Measurements from ENCODE around the gene HMG20A.
A peak's percentile ranks its signal among the peaks of the same experiment; 100 is the strongest.

Gene HMG20A

GRCh38 chr15:77417602-77418001, 3.1 kb upstream of the HMG20A start:
- Histone ChIP-seq H3K4ac (ENCODE audit: low read depth, low read length) (no peak overlapping the region), H2BK120ac (ENCODE audit: low read depth, low read length) (no peak overlapping the region), H4K8ac (ENCODE audit: low read depth, low read length) (no peak overlapping the region), H3K79me2 (ENCODE audit: control insufficient read depth, insufficient read depth, low read length) (peaks cover 25% of the 10 kb centered on the region), H4K5ac (ENCODE audit: low read length) (no peak overlapping the region), H3K27ac (ENCODE audit: low read depth, low read length) (no peak overlapping the region), H3K27me3 (ENCODE audit: insufficient read depth, low read length, poor library complexity) (no peaks in the 10 kb centered on the region), H3K4me2 (ENCODE audit: low read length) (no peak overlapping the region), H3K79me1 (ENCODE audit: low read length) (peaks cover 14% of the 10 kb centered on the region), H3K36me3 (ENCODE audit: control insufficient read depth, insufficient read depth, low read length) (no peaks in the 10 kb centered on the region), H3K9ac (ENCODE audit: low read length) (no peak overlapping the region), H3K56ac (ENCODE audit: low read length) (no peak overlapping the region), H3K4me1 (ENCODE audit: control insufficient read depth, low read depth, low read length) (peaks cover 4% of the 10 kb centered on the region), H3K23ac (ENCODE audit: low read length) (no peak overlapping the region), H2BK5ac (ENCODE audit: low read length) (no peak overlapping the region), H2BK15ac (replicated peaks; ENCODE audit: low read depth) (no peak overlapping the region), H3K18ac (ENCODE audit: low read length) (no peak overlapping the region), H3K4me3 (ENCODE audit: low read length) (no peak overlapping the region), H2AK5ac (ENCODE audit: low read length) (no peak overlapping the region)
- no CpG with 5 or more reads among the region's 3 CpGs for WGBS (ENCODE audit: extremely low coverage, insufficient coverage, low lambda C conversion rate)
- no peak for DNase-seq

GRCh38 chr15:77418391-77418965, 2.2 kb upstream of the HMG20A start:
- H3K27ac ChIP-seq (ENCODE audit: low read depth, low read length): no peak overlapping the region
- no CpG with 5 or more reads among the region's 8 CpGs for WGBS (ENCODE audit: extremely low coverage, insufficient coverage, low lambda C conversion rate)

GRCh38 chr15:77418966-77419835, 1.5 kb upstream of the HMG20A start:
- peak overlapping the region; percentile 39 for H3K27ac ChIP-seq (ENCODE audit: low read depth, low read length)
- DNase-seq: peak; percentile 63

More at GRCh38 chr15:77418391-77418965, 2.2 kb upstream of the HMG20A start:
- Histone ChIP-seq H3K23ac (ENCODE audit: low read length) (no peak overlapping the region), H3K79me1 (ENCODE audit: low read length) (peaks cover 12% of the 10 kb centered on the region), H3K56ac (ENCODE audit: low read length) (peak overlapping the region; percentile 38), H4K8ac (ENCODE audit: low read depth, low read length) (no peak overlapping the region), H2BK5ac (ENCODE audit: low read length) (no peak overlapping the region), H2AK5ac (ENCODE audit: low read length) (peak overlapping the region; percentile 20), H3K9ac (ENCODE audit: low read length) (peak overlapping the region; percentile 83), H3K79me2 (ENCODE audit: control insufficient read depth, insufficient read depth, low read length) (peaks cover 25% of the 10 kb centered on the region), H3K4me1 (ENCODE audit: control insufficient read depth, low read depth, low read length) (peaks cover 4% of the 10 kb centered on the region), H3K4me3 (ENCODE audit: low read length) (no peak overlapping the region), H3K18ac (ENCODE audit: low read length) (no peak overlapping the region), H3K4me2 (ENCODE audit: low read length) (peak overlapping the region; percentile 80), H2BK120ac (ENCODE audit: low read depth, low read length) (no peak overlapping the region), H3K4ac (ENCODE audit: low read depth, low read length) (peak overlapping the region; percentile 11), H3K36me3 (ENCODE audit: control insufficient read depth, insufficient read depth, low read length) (no peaks in the 10 kb centered on the region), H2BK15ac (replicated peaks; ENCODE audit: low read depth) (no peak overlapping the region), H3K27me3 (ENCODE audit: insufficient read depth, low read length, poor library complexity) (no peaks in the 10 kb centered on the region), H4K5ac (ENCODE audit: low read length) (no peak overlapping the region)
- no peak for DNase-seq

GRCh38 chr15:77419836-77420609, 665 bp upstream of the HMG20A start, which contains the start of gene PEAK1:
TSS of gene PEAK1 (minus strand) at chr15:77420104. CDS start at chr15:77181926, 238,178 bp downstream.
- Histone ChIP-seq H2BK15ac (replicated peaks; ENCODE audit: low read depth) (no peak within 1 kb of the TSS), H3K27me3 (ENCODE audit: insufficient read depth, low read length, poor library complexity) (no peaks in the 10 kb centered on the region), H3K18ac (ENCODE audit: low read length) (peak within 1 kb of the TSS; percentile 69), H3K23ac (ENCODE audit: low read length) (no peak within 1 kb of the TSS), H3K4me3 (ENCODE audit: low read length) (peak within 1 kb of the TSS; percentile 74), H3K79me2 (ENCODE audit: control insufficient read depth, insufficient read depth, low read length) (peaks cover 27% of the 10 kb centered on the region), H3K36me3 (ENCODE audit: control insufficient read depth, insufficient read depth, low read length) (no peaks in the 10 kb centered on the region), H2BK120ac (ENCODE audit: low read depth, low read length) (no peak within 1 kb of the TSS), H3K27ac (ENCODE audit: low read depth, low read length) (peak within 1 kb of the TSS; percentile 39), H3K9ac (ENCODE audit: low read length) (peak within 1 kb of the TSS; percentile 84), H4K8ac (ENCODE audit: low read depth, low read length) (no peak within 1 kb of the TSS), H2AK5ac (ENCODE audit: low read length) (no peak within 1 kb of the TSS), H3K4ac (ENCODE audit: low read depth, low read length) (no peak within 1 kb of the TSS), H3K4me1 (ENCODE audit: control insufficient read depth, low read depth, low read length) (peaks cover 6% of the 10 kb centered on the region), H2BK5ac (ENCODE audit: low read length) (peak within 1 kb of the TSS; percentile 87), H3K79me1 (ENCODE audit: low read length) (peaks cover 16% of the 10 kb centered on the region), H3K4me2 (ENCODE audit: low read length) (peak within 1 kb of the TSS; percentile 82), H4K5ac (ENCODE audit: low read length) (no peak within 1 kb of the TSS), H3K56ac (ENCODE audit: low read length) (peak within 1 kb of the TSS; percentile 95)
- DNase-seq: peak; percentile 99
- WGBS (ENCODE audit: extremely low coverage, insufficient coverage, low lambda C conversion rate): no CpG with 5 or more reads among the region's 92 CpGs

More at GRCh38 chr15:77418966-77419835, 1.5 kb upstream of the HMG20A start:
- H2BK15ac ChIP-seq (replicated peaks; ENCODE audit: low read depth): no peak overlapping the region
- no peaks in the 10 kb centered on the region for H3K27me3 ChIP-seq (ENCODE audit: insufficient read depth, low read length, poor library complexity)
- peak overlapping the region; percentile 80 for H3K4me2 ChIP-seq (ENCODE audit: low read length)
- WGBS (ENCODE audit: extremely low coverage, insufficient coverage, low lambda C conversion rate): no CpG with 5 or more reads among the region's 72 CpGs
- no peak overlapping the region for H2BK5ac ChIP-seq (ENCODE audit: low read length)
- H2AK5ac ChIP-seq (ENCODE audit: low read length): no peak overlapping the region
- H3K23ac ChIP-seq (ENCODE audit: low read length): no peak overlapping the region
- H3K79me2 ChIP-seq (ENCODE audit: control insufficient read depth, insufficient read depth, low read length): peaks cover 23% of the 10 kb centered on the region
- no peak overlapping the region for H4K8ac ChIP-seq (ENCODE audit: low read depth, low read length)
- peak overlapping the region; percentile 65 for H3K4me3 ChIP-seq (ENCODE audit: low read length)
- peak overlapping the region; percentile 83 for H3K9ac ChIP-seq (ENCODE audit: low read length)
- no peak overlapping the region for H3K4ac ChIP-seq (ENCODE audit: low read depth, low read length)
- peak overlapping the region; percentile 95 for H3K56ac ChIP-seq (ENCODE audit: low read length)
- H3K4me1 ChIP-seq (ENCODE audit: control insufficient read depth, low read depth, low read length): peaks cover 4% of the 10 kb centered on the region
- H3K79me1 ChIP-seq (ENCODE audit: low read length): peaks cover 13% of the 10 kb centered on the region
- H3K36me3 ChIP-seq (ENCODE audit: control insufficient read depth, insufficient read depth, low read length): no peaks in the 10 kb centered on the region
- H3K18ac ChIP-seq (ENCODE audit: low read length): peak overlapping the region; percentile 69
- no peak overlapping the region for H4K5ac ChIP-seq (ENCODE audit: low read length)
- no peak overlapping the region for H2BK120ac ChIP-seq (ENCODE audit: low read depth, low read length)

GRCh38 chr15:77421370-77421700, 647 bp downstream of the HMG20A start:
- Histone ChIP-seq H2AK5ac (ENCODE audit: low read length) (no peak overlapping the region), H3K4me2 (ENCODE audit: low read length) (peak overlapping the region; percentile 82), H2BK120ac (ENCODE audit: low read depth, low read length) (no peak overlapping the region), H3K27ac (ENCODE audit: low read depth, low read length) (no peak overlapping the region), H3K4me1 (ENCODE audit: control insufficient read depth, low read depth, low read length) (peaks cover 6% of the 10 kb centered on the region), H3K9ac (ENCODE audit: low read length) (peak overlapping the region; percentile 84), H3K18ac (ENCODE audit: low read length) (peak overlapping the region; percentile 6), H4K5ac (ENCODE audit: low read length) (no peak overlapping the region), H3K36me3 (ENCODE audit: control insufficient read depth, insufficient read depth, low read length) (no peaks in the 10 kb centered on the region), H2BK5ac (ENCODE audit: low read length) (no peak overlapping the region), H3K79me2 (ENCODE audit: control insufficient read depth, insufficient read depth, low read length) (peaks cover 22% of the 10 kb centered on the region), H2BK15ac (replicated peaks; ENCODE audit: low read depth) (no peak overlapping the region), H3K23ac (ENCODE audit: low read length) (no peak overlapping the region), H3K56ac (ENCODE audit: low read length) (peak overlapping the region; percentile 94), H3K27me3 (ENCODE audit: insufficient read depth, low read length, poor library complexity) (no peaks in the 10 kb centered on the region), H3K4ac (ENCODE audit: low read depth, low read length) (no peak overlapping the region), H3K79me1 (ENCODE audit: low read length) (peaks cover 14% of the 10 kb centered on the region), H4K8ac (ENCODE audit: low read depth, low read length) (no peak overlapping the region), H3K4me3 (ENCODE audit: low read length) (peak overlapping the region; percentile 74)
- WGBS (ENCODE audit: extremely low coverage, insufficient coverage, low lambda C conversion rate): no CpG with 5 or more reads among the region's 3 CpGs
- peak; percentile 34 for DNase-seq

All from mesendoderm (in vitro differentiated cells).